ENCODE results near the gene GSTK1. TPM values are rescaled to one million over a fixed set of nuclear protein-coding genes. Genes with fewer than 3 reads are reported as not detected.
"Not testable (repeated sequence)": the region's sequence is repeated elsewhere in the genome, so short reads cannot be mapped to it uniquely, and the experiment has no call there.

The GSTK1 gene
- 51.8 and 51.9 TPM in 2 replicates for total RNA-seq (2014; rRNA removed; shearing (Covaris generic))

GRCh38 chr7:143263266-143264195 lies at the start of gene GSTK1:
Gene GSTK1, plus strand, starts transcription at chr7:143263441. Its CDS starts 73 bp downstream, at chr7:143263514.
- DNase-seq = peak; percentile 87
- H3K27me3 ChIP-seq (ENCODE audit: control insufficient read depth, insufficient read depth, low read length) = no peaks in the 10 kb centered on the region
- H3K36me3 ChIP-seq (replicated peaks; ENCODE audit: control insufficient read depth, insufficient read depth, low read length) = no peaks in the 10 kb centered on the region; the same call in 1 of the 2 replicates
- peak within 1 kb of the TSS; percentile 80 for H3K4me3 ChIP-seq (ENCODE audit: insufficient read depth, low read depth, low read length)

- not testable (repeated sequence) for H3K4me3 ChIP-seq (ENCODE audit: insufficient read depth, low read depth, low read length); DNase-seq; H3K27me3 ChIP-seq (ENCODE audit: control insufficient read depth, insufficient read depth, low read length); H3K36me3 ChIP-seq (replicated peaks; ENCODE audit: control insufficient read depth, insufficient read depth, low read length)
Measured at GRCh38 chr7:143213478-143213877, 49.8 kb upstream of the GSTK1 start.

- H3K27me3 ChIP-seq (ENCODE audit: control insufficient read depth, insufficient read depth, low read length) = no peaks in the 10 kb centered on the region
- DNase-seq = peak; percentile 73
- no peaks in the 10 kb centered on the region for H3K36me3 ChIP-seq (replicated peaks; ENCODE audit: control insufficient read depth, insufficient read depth, low read length)
- H3K4me3 ChIP-seq (ENCODE audit: insufficient read depth, low read depth, low read length) = no peak overlapping the region
Measured at GRCh38 chr7:143214789-143215679, 48.2 kb upstream of the GSTK1 start.

- no peak for DNase-seq
- no peaks in the 10 kb centered on the region for H3K36me3 ChIP-seq (replicated peaks; ENCODE audit: control insufficient read depth, insufficient read depth, low read length)
- no peaks in the 10 kb centered on the region for H3K27me3 ChIP-seq (ENCODE audit: control insufficient read depth, insufficient read depth, low read length)
- no peak overlapping the region for H3K4me3 ChIP-seq (ENCODE audit: insufficient read depth, low read depth, low read length)
Measured at GRCh38 chr7:143216151-143216550, 47.1 kb upstream of the GSTK1 start.

GRCh38 chr7:143216686-143217085 lies 46.6 kb upstream of the GSTK1 start:
- Histone ChIP-seq H3K36me3 (replicated peaks; ENCODE audit: control insufficient read depth, insufficient read depth, low read length) (no peaks in the 10 kb centered on the region), H3K27me3 (ENCODE audit: control insufficient read depth, insufficient read depth, low read length) (no peaks in the 10 kb centered on the region), H3K4me3 (ENCODE audit: insufficient read depth, low read depth, low read length) (no peak overlapping the region)
- no peak for DNase-seq

- DNase-seq = no peak
- Histone ChIP-seq H3K4me3 (ENCODE audit: insufficient read depth, low read depth, low read length) (no peak overlapping the region), H3K27me3 (ENCODE audit: control insufficient read depth, insufficient read depth, low read length) (no peaks in the 10 kb centered on the region; the same call in 1 of the 2 replicates), H3K36me3 (replicated peaks; ENCODE audit: control insufficient read depth, insufficient read depth, low read length) (no peaks in the 10 kb centered on the region)
Measured at GRCh38 chr7:143217806-143218205, 45.4 kb upstream of the GSTK1 start.

GRCh38 chr7:143221286-143221685 lies 42.0 kb upstream of the GSTK1 start:
- no peak for DNase-seq

GRCh38 chr7:143221737-143222136 lies 41.5 kb upstream of the GSTK1 start, which contains the start of gene TAS2R40:
Gene TAS2R40, plus strand, starts transcription at chr7:143222037. Its CDS starts 42 bp downstream, at chr7:143222079.
- H3K4me3 ChIP-seq (ENCODE audit: insufficient read depth, low read depth, low read length) = no peak within 1 kb of the TSS
- no peaks in the 10 kb centered on the region; the same call in 1 of the 2 replicates for H3K27me3 ChIP-seq (ENCODE audit: control insufficient read depth, insufficient read depth, low read length)
- DNase-seq = no peak
- H3K36me3 ChIP-seq (replicated peaks; ENCODE audit: control insufficient read depth, insufficient read depth, low read length) = no peaks in the 10 kb centered on the region

More at GRCh38 chr7:143221286-143221685, 42.0 kb upstream of the GSTK1 start:
- Histone ChIP-seq H3K4me3 (ENCODE audit: insufficient read depth, low read depth, low read length) (no peak overlapping the region), H3K27me3 (ENCODE audit: control insufficient read depth, insufficient read depth, low read length) (no peaks in the 10 kb centered on the region; the same call in 1 of the 2 replicates), H3K36me3 (replicated peaks; ENCODE audit: control insufficient read depth, insufficient read depth, low read length) (no peaks in the 10 kb centered on the region)

- Histone ChIP-seq H3K36me3 (replicated peaks; ENCODE audit: control insufficient read depth, insufficient read depth, low read length) (no peaks in the 10 kb centered on the region), H3K4me3 (ENCODE audit: insufficient read depth, low read depth, low read length) (no peak overlapping the region), H3K27me3 (ENCODE audit: control insufficient read depth, insufficient read depth, low read length) (no peaks in the 10 kb centered on the region; the same call in 1 of the 2 replicates)
- DNase-seq = no peak
Measured at GRCh38 chr7:143222782-143223181, 40.5 kb upstream of the GSTK1 start.

- Histone ChIP-seq H3K27me3 (ENCODE audit: control insufficient read depth, insufficient read depth, low read length) (no peaks in the 10 kb centered on the region; the same call in 1 of the 2 replicates), H3K36me3 (replicated peaks; ENCODE audit: control insufficient read depth, insufficient read depth, low read length) (no peaks in the 10 kb centered on the region), H3K4me3 (ENCODE audit: insufficient read depth, low read depth, low read length) (no peak overlapping the region)
- DNase-seq = no peak
Measured at GRCh38 chr7:143223784-143224183, 39.5 kb upstream of the GSTK1 start.

GRCh38 chr7:143225047-143225446 lies 38.2 kb upstream of the GSTK1 start:
- Histone ChIP-seq H3K27me3 (ENCODE audit: control insufficient read depth, insufficient read depth, low read length) (no peaks in the 10 kb centered on the region; the same call in 1 of the 2 replicates), H3K36me3 (replicated peaks; ENCODE audit: control insufficient read depth, insufficient read depth, low read length) (no peaks in the 10 kb centered on the region), H3K4me3 (ENCODE audit: insufficient read depth, low read depth, low read length) (no peak overlapping the region)
- DNase-seq = no peak

- H3K27me3 ChIP-seq (ENCODE audit: control insufficient read depth, insufficient read depth, low read length) = no peaks in the 10 kb centered on the region
- H3K4me3 ChIP-seq (ENCODE audit: insufficient read depth, low read depth, low read length) = no peak overlapping the region
- DNase-seq = no peak
- no peaks in the 10 kb centered on the region for H3K36me3 ChIP-seq (replicated peaks; ENCODE audit: control insufficient read depth, insufficient read depth, low read length)
Measured at GRCh38 chr7:143227806-143228205, 35.4 kb upstream of the GSTK1 start.

GRCh38 chr7:143229054-143229790 lies 34.0 kb upstream of the GSTK1 start:
- no peak for DNase-seq
- no peak overlapping the region for H3K4me3 ChIP-seq (ENCODE audit: insufficient read depth, low read depth, low read length)
- no peaks in the 10 kb centered on the region for H3K27me3 ChIP-seq (ENCODE audit: control insufficient read depth, insufficient read depth, low read length)
- no peaks in the 10 kb centered on the region for H3K36me3 ChIP-seq (replicated peaks; ENCODE audit: control insufficient read depth, insufficient read depth, low read length)

Data from H7 (cell line).